Spleen (tissue), 11 donors: ENCODE data around the gene GGA2. TPM values are rescaled to one million over a fixed set of nuclear protein-coding genes. Genes with fewer than 3 reads are reported as not detected.

Experiments used
- DNase-seq: peaks from one replicate; pipeline ENCODE4 v3.0.0-alpha.2; 2020
- H3K27ac ChIP-seq, 8 donors: fragments of 200-600 bp; sonication (generic) in 7 of 8; 1 replicate in 4 of 8; 2 replicates in 4 of 8; pipeline versions ENCODE4 v1.5.0 to v1.8.0; 2016 to 2021; ENCODE audit warnings: inconsistent platforms in 4 of 8, mild to moderate bottlenecking in 4 of 8, moderate library complexity in 1 of 8
- H3K27me3 ChIP-seq, 7 donors: fragments of 200-600 bp; sonication (generic) in 6 of 7; replicated peaks in 1 of 7; 1 replicate in 4 of 7; 2 replicates in 3 of 7; pipeline versions ENCODE4 v1.5.0 to v1.8.0; 2016 to 2021; ENCODE audit warnings: inconsistent platforms in 3 of 7, mild to moderate bottlenecking in 1 of 7
- H3K36me3 ChIP-seq, 6 donors: fragments of 200-600 bp; sonication (generic) in 5 of 6; 1 replicate in 4 of 6; 2 replicates in 2 of 6; pipeline versions ENCODE4 v1.5.0 to v1.8.0; 2016 to 2021; ENCODE audit warnings: inconsistent platforms in 2 of 6
- H3K4me1 ChIP-seq, 6 donors: fragments of 200-600 bp; sonication (generic) in 5 of 6; 1 replicate in 3 of 6; 2 replicates in 3 of 6; pipeline versions ENCODE4 v1.5.0 to v1.8.0; 2016 to 2021; ENCODE audit warnings: inconsistent platforms in 3 of 6
- H3K4me3 ChIP-seq, 8 donors: fragments of 200-600 bp; sonication (generic) in 7 of 8; 1 replicate in 4 of 8; 2 replicates in 4 of 8; pipeline versions ENCODE4 v1.5.0 to v1.8.0; 2016 to 2021; ENCODE audit warnings: inconsistent platforms in 4 of 8, mild to moderate bottlenecking in 4 of 8, moderate library complexity in 2 of 8
- H3K9me3 ChIP-seq, 8 donors: fragments of 200-600 bp; sonication (generic) in 7 of 8; 1 replicate in 4 of 8; 2 replicates in 4 of 8; pipeline versions ENCODE4 v1.5.0 to v1.8.0; 2016 to 2021; ENCODE audit warnings: inconsistent platforms in 4 of 8
- CTCF ChIP-seq, 11 experiments: fragments of 200-600 bp in 7 of 11; fragments of 450-650 bp in 4 of 11; sonication (generic) in 4 of 11; IDR thresholded peaks in 8 of 11; conservative IDR thresholded peaks in 3 of 11; 1 replicate in 7 of 11; 2 replicates in 4 of 11; pipeline versions ENCODE4 v1.4.0 to v1.8.0; 2016 to 2021; ENCODE audit warnings: antibody characterized with exemption in 11 of 11, inconsistent platforms in 4 of 11, mild to moderate bottlenecking in 1 of 11
- POLR2A ChIP-seq, 3 donors: fragments of 450-650 bp; IDR thresholded peaks; one replicate each; pipeline ENCODE4 v1.5.1; 2017; ENCODE audit warnings: antibody characterized with exemption in 3 of 3, mild to moderate bottlenecking in 1 of 3
- POLR2AphosphoS5 ChIP-seq, 3 donors: sonication (generic); formaldehyde crosslinking; IDR thresholded peaks; one replicate each; pipeline ENCODE4 v1.5.1; 2017; ENCODE audit warnings: antibody characterized with exemption in 3 of 3
- whole genome bisulfite sequencing, 5 donors: extraction: QIAGEN DNeasy Blood & Tissue Kit in 3 of 5; methylation state at CpG; one replicate each; pipeline versions ENCODE4 v1.1.5 to v1.1.7; 2013 to 2018; 5-methylcytosine and 5-hydroxymethylcytosine counted together
- intact Hi-C: fragments of 100-400 bp; cut with DNase I; formaldehyde crosslinking; loops from one replicate; pipeline ENCODE4 v1.15.0; 2023; ENCODE audit warnings: low total_unique reads
- polyA plus RNA-seq, 3 donors: library from polyadenylated mRNA; stranded (reverse); fragments of 200-250 nt; gene quantifications; one replicate each; pipeline ENCODE4 v1.2.1, GENCODE V29; 2013
- total RNA-seq, 7 donors: library from RNA; depleted of rRNA in 3 of 7; stranded (reverse); fragments of >200 nt in 3 of 7; fragmentation: NEBNext Ultra II Directional in 4 of 7; extraction: Animal tissue kit (Norgen Biotek cat#: 25700) in 4 of 7; gene quantifications; one replicate each; pipeline versions ENCODE4 v1.1.0 to v1.2.1, GENCODE V29; 2016 to 2021
- donor health status: healthy with polysubstance abuse.
- donor health status: DM: no; HTN: no; CAD: no; lungs with moderate emphysema.
- donor health status: DM: no; HTN: no; CAD: no.
- donor health status: Bipolar disorder and iron deficiency.
- donor health status: healthy.
- donor health status: DM: no; HTN: no; CAD: no.
- donor health status: DM: yes; HTN: yes; CAD: no.

The GGA2 gene
- total and polyA plus RNA-seq, 10 donors: 49.4 to 179 (median 141) TPM

- DNase-seq: no peak
- H3K27me3 ChIP-seq: no peaks in the 10 kb centered on the region
- no peak for TF ChIP-seq POLR2AphosphoS5 (IDR thresholded peaks at IDR 0.05)
- TF ChIP-seq CTCF (IDR thresholded peaks at IDR 0.05 in 8 of 11, conservative IDR thresholded peaks at IDR 0.05 in 3 of 11): no peak
- TF ChIP-seq POLR2A (IDR thresholded peaks at IDR 0.05): no peak
- intact Hi-C loops: no loop called here
- peak overlapping the region in 2 of 8 donors; percentile 55 to 71 for H3K27ac ChIP-seq
- H3K9me3 ChIP-seq: no peaks in the 10 kb centered on the region
- no peak overlapping the region for H3K4me3 ChIP-seq
- H3K4me1 ChIP-seq: peaks cover under 1 to 40% (median 14%) of the 10 kb centered on the region in 6 donors
- WGBS, 5 donors: 88 to 95% (median 93%) methylated on average over 3 of the region's 3 CpGs
- H3K36me3 ChIP-seq: peaks cover 0 to 82% (median 45%) of the 10 kb centered on the region in 6 donors
Observed at GRCh38 chr16:23524886-23525285, 14.6 kb upstream of the GGA2 start.

GRCh38 chr16:23523876-23524385 lies 13.6 kb upstream of the GGA2 start:
- Histone ChIP-seq H3K27me3 (no peaks in the 10 kb centered on the region), H3K27ac (peak overlapping the region in 6 of 8 donors; percentile 30 to 71 (median 38)), H3K4me3 (no peak overlapping the region), H3K36me3 (peaks cover 0 to 80% (median 36%) of the 10 kb centered on the region in 6 donors), H3K4me1 (peaks cover 8 to 41% (median 22%) of the 10 kb centered on the region in 6 donors), H3K9me3 (no peaks in the 10 kb centered on the region)
- DNase-seq: no peak
- intact Hi-C loops: no loop called here
- 61 to 84% (median 80%) methylated on average over 7 of the region's 7 CpGs for WGBS, 5 donors
- TF ChIP-seq CTCF (IDR thresholded peaks at IDR 0.05 in 8 of 11, conservative IDR thresholded peaks at IDR 0.05 in 3 of 11) (no peak), POLR2A (IDR thresholded peaks at IDR 0.05) (no peak), POLR2AphosphoS5 (IDR thresholded peaks at IDR 0.05) (no peak)

- Histone ChIP-seq H3K4me1 (peaks cover 8 to 41% (median 28%) of the 10 kb centered on the region in 6 donors), H3K4me3 (no peak overlapping the region), H3K9me3 (no peaks in the 10 kb centered on the region), H3K27me3 (no peaks in the 10 kb centered on the region), H3K27ac (peak overlapping the region in 6 of 8 donors; percentile 30 to 71 (median 38)), H3K36me3 (peaks cover 0 to 74% (median 30%) of the 10 kb centered on the region in 6 donors)
- no peak for TF ChIP-seq POLR2AphosphoS5 (IDR thresholded peaks at IDR 0.05)
- no peak for TF ChIP-seq POLR2A (IDR thresholded peaks at IDR 0.05)
- TF ChIP-seq CTCF (IDR thresholded peaks at IDR 0.05 in 8 of 11, conservative IDR thresholded peaks at IDR 0.05 in 3 of 11): no peak
- DNase-seq: peak; percentile 20
- 86 to 92% (median 88%) methylated on average over 6 of the region's 6 CpGs for WGBS, 5 donors
- intact Hi-C loops: no loop called here
Observed at GRCh38 chr16:23523321-23523720, 13.0 kb upstream of the GGA2 start.

GRCh38 chr16:23521965-23522364 lies 11.7 kb upstream of the GGA2 start:
- Histone ChIP-seq H3K27me3 (no peaks in the 10 kb centered on the region), H3K4me3 (no peak overlapping the region), H3K9me3 (no peaks in the 10 kb centered on the region), H3K36me3 (peaks cover 0 to 60% (median 23%) of the 10 kb centered on the region in 6 donors), H3K4me1 (peaks cover 8 to 51% (median 38%) of the 10 kb centered on the region in 6 donors), H3K27ac (peak overlapping the region in 1 of 8 donors; percentile 83)
- intact Hi-C loops: no loop called here
- TF ChIP-seq POLR2A (IDR thresholded peaks at IDR 0.05) (no peak), CTCF (IDR thresholded peaks at IDR 0.05 in 8 of 11, conservative IDR thresholded peaks at IDR 0.05 in 3 of 11) (no peak), POLR2AphosphoS5 (IDR thresholded peaks at IDR 0.05) (no peak)
- 92 to 97% (median 95%) methylated on average over 4 of the region's 4 CpGs for WGBS, 5 donors
- no peak for DNase-seq
